HuH-7.5 (cell line): ENCODE data around the gene KMT2E.
A peak's percentile ranks its signal among the peaks of the same experiment; 100 is the strongest.

Experiments
- DNase-seq: peaks from one replicate; pipeline ENCODE4 v3.0.0; 2011; ENCODE audit warnings: low spot score

The KMT2E gene

DNA sequence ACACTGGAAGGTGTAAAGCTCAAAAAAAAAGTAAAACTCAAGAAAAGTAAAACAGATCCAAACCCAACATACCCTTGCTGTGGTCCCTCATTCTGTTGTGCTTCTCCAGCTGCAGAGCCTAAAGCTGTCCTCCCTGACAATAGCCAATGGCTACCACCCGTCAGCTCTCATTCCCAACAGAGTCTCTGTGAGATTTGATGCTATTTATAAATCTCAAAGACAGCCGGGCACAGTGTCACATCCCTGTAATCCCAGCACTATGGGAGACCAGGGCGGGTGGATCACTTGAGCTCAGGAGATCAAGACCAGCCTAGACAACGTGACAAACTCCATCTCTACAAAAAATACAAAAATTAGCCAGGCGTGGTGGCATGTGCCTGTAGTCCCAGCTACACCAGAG is 116.0 kb downstream of the KMT2E start:
- no peak for DNase-seq

DNA sequence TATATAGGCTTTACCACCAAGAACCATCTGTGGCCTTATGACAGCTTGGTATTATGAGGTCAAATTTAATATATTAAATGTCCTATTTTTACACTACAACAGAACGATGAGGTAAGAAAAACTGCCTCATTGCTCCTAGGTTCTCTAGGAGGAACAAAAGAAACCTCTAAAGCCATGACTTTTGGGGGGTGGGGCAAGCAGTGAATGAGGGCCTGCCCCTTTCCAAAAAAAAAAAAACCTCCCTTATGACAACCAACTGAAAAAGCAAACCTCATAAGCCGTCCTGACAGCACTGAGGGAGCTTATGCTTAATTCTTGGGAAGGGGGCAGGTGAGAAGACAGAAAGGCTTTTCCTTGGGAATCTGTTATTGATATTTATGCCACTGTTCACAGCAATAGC is 116.6 kb downstream of the KMT2E start:
- no peak for DNase-seq

DNA sequence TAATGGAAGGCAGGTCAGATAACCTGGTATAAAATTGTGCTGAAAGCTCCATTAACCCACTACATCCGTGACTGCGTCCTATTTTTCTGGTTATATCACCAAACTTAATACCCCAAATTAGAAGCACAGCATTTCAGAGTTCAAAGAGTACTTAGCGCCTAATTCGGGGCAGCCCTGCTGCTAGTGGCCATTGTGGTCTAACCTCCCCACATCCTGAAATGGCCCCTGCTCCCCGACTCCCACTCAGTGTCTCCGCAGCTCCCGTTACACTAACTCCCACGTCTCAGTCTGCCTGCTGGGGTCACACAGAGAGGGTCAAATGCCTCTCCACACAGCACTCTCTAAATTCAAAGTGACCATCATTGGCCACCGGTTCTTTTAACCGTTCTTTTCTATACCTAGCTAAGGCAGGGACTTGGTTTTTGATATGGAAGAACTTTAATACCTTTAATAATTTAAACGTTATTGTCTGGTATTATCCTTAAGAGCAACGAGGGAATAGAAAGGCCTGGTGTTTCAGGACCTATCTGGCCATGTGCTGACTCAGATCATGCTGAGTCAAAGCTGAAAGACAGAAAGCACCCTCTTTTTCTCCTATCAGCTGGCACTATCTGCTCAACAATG is 117.1 kb downstream of the KMT2E start:
- DNase-seq, result no peak

DNA sequence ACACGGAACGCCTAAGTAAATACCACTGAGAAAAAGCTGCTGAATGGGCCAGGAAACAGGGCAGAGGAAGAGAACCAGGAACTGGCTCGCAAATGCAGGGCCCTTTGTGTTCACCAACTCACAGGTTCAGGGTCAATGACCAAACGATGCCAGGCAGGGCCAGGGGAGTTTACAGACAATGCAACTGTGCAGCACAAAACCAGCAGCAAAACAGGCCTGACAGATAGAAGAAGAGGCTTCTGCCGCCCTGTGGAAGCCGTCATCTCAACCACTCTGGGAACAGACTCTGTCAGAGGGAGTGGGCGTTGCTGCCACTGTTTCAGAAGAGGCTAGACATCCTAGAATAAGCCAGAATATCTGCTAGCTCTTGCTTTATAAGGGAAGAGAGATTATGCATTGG is 117.9 kb downstream of the KMT2E start:
- no peak for DNase-seq

GRCh38 chr7:105132335-105132734 is 118.3 kb downstream of the KMT2E start:
- DNase-seq, result no peak

DNA sequence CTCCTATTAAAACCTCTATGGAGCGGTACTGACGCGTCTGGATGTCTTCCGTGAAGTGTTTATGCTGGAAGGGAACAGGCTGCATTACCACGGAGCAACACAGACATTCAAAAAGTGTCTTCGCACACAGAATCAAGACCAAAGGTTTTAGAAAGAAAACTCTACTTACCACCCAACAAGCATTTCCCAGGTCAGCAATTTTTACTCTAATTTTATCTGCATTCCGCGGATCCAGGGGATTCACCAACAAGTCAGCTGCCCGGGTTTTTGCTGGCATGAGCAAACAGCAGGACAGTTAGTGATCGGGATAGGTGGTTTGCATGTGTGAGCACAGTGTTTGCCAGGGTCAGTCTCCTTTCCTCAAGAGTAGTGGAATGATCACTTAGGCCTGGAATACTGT is 118.8 kb downstream of the KMT2E start:
- DNase-seq, result no peak

- DNase-seq, result no peak
These were observed 119.4 kb downstream of the KMT2E start for GRCh38 chr7:105133358-105133757.

DNA sequence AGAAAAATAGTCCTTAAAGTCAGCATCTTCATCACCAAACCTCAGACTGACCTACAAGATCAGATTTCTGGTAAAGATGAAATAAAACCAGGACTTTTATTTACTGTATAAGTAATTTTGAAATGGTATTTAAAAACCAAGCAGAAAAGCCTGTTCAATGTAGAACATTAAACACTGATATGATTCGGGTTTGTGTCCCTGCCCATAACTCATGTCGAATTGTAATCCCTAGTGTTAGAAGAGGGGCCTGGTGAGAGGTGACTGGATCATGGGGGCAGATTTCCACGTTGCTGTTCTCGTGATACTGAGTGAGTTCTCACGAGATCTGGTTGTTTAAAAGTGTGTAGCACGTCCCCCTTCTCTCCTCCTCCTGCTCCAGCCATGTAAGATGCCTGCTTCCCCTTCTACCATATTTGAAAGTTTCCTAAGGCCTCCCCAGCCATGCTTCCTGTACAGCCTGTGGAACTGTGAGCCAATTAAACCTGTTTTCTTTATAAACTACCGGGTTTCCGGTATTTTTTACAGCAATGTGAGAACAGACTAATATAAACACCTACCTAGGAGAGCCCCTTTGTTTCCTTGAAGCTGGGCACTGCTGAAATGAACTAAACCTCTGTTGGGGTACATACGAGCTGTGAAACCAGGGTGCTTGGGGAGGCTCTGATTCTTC is 120.1 kb downstream of the KMT2E start:
- no peak for DNase-seq

- no peak for DNase-seq
These were observed 122.2 kb downstream of the KMT2E start for GRCh38 chr7:105136221-105136620.

GRCh38 chr7:105137898-105138297 is 123.9 kb downstream of the KMT2E start:
- no peak for DNase-seq

DNA sequence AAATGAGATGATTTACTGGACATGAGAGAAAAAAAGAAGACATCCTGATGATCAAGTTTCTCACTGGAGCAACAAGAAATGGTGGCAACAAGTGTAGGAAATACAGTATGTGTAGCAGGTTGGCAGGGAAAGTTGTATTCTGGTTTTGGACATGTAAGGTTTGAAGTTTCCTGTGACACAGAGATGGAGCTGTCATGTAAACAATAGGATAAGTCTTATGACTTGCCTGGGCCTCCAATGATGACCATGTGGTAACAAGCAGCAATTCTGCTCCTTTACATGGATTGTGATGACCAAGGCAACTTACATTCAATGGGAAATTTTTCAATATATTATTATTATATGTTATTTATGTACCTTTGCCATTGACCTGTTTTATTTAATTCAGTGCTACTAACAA is 125.4 kb downstream of the KMT2E start:
- DNase-seq, result no peak

- peak; percentile 44 for DNase-seq
These were observed 127.1 kb downstream of the KMT2E start for GRCh38 chr7:105141068-105141467.

DNA sequence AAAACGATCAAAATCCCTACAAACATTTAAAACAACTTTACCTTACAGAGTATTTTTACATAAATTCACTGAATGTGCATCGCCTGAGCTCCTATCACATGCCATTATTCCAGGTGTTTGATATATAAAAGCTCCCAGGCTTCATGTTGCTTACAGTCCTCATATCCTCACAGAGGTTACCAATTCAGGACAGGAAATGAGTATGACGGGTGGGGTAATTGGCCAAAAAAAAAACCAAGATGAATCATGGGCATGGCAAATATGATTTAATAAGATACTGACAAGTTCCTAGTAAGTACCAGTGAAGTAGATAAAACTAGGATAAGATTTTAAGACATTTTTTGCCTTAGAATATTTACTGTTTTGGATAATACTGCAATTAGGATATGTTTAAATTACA is 135.8 kb downstream of the KMT2E start:
- no peak for DNase-seq

- no peak for DNase-seq
These were observed 137.1 kb downstream of the KMT2E start for GRCh38 chr7:105151152-105151551.

DNA sequence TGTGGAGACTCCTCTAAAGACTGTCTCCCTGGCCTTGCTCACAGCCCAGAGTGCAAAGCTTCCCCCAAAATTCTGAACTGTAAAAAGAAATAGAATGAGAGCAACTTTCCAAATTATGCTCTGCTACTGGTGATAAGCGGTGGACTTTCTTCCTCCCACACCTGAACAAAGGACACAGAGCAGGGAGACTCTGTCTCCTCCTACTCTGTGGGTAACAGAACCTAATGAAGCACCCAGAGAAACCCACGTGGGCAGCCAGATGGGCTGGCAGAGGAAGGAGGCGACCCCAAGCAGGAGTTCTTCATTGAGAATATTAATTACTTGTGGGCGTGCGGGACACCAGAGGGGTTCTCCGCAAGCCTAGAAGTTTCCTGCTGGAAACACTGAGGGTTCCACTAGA is 139.5 kb downstream of the KMT2E start:
- no peak for DNase-seq

- DNase-seq, result no peak
These were observed 140.1 kb downstream of the KMT2E start for GRCh38 chr7:105154084-105154483.

- no peak for DNase-seq
These were observed 142.7 kb downstream of the KMT2E start for GRCh38 chr7:105156731-105157130.

- no peak for DNase-seq
These were observed 143.3 kb downstream of the KMT2E start for GRCh38 chr7:105157278-105157677.

DNA sequence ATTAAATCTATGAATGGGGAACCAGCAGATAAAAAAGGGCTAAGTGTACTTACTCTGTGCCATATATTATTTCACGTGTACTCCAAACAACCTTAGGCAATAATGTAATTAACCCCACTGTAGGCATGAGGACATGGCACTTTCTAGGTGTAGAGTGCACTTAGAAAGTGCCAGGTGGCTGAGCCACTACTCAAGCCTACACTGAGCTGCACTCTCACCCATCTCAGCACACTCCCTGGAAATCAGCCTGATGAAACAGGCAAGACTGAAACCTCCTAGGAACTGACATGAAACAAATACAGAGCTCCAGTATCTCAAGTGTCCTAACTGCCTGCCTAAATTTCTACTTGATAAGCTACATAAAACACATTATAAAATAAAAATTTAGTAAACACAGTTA is 147.4 kb downstream of the KMT2E start:
- no peak for DNase-seq
